Stimulated activated CD4-positive, alpha-beta T cell treated with anti-CD3 and anti-CD28 coated beads, Interleukin-2, amount 100 ng/mL, for 24 hours (primary cell): ENCODE data around the gene CATSPER2.
"Not testable (repeated sequence)": the region's sequence is repeated elsewhere in the genome, so short reads cannot be mapped to it uniquely, and the experiment has no call there.

Source experiments
- DNase-seq, 2 donors: peaks; one replicate each; pipeline ENCODE4 v3.0.0-alpha.2; 2020

CATSPER2 gene

DNA sequence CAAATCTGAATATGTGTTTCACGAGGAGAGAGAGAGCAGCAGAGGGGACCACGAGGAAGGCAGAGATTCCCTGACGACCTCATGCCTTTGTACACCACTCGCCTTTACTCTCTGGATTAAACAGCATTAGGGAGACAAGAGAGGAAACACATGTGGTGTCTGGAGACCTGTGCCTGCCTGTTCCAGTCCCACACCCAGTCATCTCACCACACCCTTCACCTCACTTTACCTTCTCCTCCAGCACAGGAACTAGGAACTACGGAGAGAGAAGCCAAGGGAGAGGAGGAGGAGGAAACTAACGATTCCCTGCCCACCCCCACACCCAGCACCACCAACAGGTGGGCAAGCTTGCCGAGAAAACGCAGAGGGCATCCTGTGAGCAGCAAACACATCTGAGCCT, 55.8 kb downstream of the CATSPER2 start:
- DNase-seq, result not testable (repeated sequence)

DNA sequence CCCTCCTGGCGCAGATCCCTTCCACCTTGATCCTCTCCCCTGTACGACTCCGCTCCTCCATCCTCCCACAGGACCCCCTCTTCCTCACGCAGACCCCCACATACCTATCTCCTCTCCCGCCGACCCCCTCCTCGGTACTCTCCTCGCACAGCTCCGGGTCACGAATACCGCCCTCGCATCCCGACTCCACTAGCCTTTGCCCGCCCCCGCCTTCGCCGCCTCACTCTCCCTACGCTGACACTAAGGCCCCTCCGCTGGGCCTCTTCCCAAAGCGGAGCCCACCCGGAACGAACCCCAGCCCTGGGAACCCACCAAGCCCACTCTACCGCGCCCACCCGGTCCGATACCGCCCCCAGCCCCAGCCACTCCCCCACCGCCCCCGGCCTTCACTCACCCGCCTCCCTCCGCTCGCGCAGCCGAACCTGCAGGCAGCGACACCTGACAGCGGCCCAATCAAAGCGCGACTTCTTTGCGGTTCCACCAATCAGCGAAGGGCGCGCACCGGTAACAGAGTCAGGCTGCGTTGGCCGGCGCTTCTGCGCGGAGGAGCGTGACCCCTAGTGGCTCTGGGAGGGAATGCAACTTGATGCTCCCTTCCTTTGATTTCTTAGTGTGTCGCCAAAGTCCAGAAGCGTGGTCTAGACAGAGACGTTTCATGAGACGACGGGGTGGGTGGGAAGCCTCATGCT, 58.7 kb downstream of the CATSPER2 start, which contains the start of gene PPIP5K1:
Gene PPIP5K1, minus strand, starts transcription at position 431 of the 689 bp plus-strand sequence. CDS start 5,704 bp downstream, outside the sequence.
- not testable (repeated sequence) for DNase-seq
